ENCODE data around the gene ABCC1.

The ABCC1 gene

DNA sequence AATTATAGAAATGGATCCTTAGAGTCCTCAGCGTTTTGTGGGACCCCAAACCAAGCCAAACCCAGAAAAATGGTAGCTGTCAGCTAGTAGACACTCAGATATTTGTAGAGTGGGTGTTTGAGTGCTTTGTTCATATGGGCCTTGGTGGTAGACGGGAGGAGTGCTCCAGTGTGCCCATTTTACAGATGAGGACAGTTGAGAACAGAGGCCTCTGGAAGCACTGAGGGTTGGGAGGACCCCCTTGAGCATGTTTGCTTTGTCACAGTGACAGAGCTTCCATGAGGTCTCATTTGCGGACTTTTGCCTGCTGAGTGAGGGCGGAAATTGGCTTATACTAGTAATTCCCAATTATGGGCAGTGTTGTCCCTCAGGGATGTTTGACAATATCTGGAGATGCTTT is 162.2 kb downstream of the ABCC1 start:
- no peaks in the 10 kb centered on the region for H3K4me1 ChIP-seq
- no peak overlapping the region for H3K4me3 ChIP-seq (ENCODE audit: low read depth, low read length)
- TF ChIP-seq, protein P1, sequence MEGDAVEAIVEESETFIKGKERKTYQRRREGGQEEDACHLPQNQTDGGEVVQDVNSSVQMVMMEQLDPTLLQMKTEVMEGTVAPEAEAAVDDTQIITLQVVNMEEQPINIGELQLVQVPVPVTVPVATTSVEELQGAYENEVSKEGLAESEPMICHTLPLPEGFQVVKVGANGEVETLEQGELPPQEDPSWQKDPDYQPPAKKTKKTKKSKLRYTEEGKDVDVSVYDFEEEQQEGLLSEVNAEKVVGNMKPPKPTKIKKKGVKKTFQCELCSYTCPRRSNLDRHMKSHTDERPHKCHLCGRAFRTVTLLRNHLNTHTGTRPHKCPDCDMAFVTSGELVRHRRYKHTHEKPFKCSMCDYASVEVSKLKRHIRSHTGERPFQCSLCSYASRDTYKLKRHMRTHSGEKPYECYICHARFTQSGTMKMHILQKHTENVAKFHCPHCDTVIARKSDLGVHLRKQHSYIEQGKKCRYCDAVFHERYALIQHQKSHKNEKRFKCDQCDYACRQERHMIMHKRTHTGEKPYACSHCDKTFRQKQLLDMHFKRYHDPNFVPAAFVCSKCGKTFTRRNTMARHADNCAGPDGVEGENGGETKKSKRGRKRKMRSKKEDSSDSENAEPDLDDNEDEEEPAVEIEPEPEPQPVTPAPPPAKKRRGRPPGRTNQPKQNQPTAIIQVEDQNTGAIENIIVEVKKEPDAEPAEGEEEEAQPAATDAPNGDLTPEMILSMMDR (IDR thresholded peaks at IDR 0.05; ENCODE audit: low read depth, low read length): no peak
- no peaks in the 10 kb centered on the region for H3K27me3 ChIP-seq
- DNase-seq: no peak
- H3K9me3 ChIP-seq: no peaks in the 10 kb centered on the region
- H3K36me3 ChIP-seq: peaks cover 89% of the 10 kb centered on the region

DNA sequence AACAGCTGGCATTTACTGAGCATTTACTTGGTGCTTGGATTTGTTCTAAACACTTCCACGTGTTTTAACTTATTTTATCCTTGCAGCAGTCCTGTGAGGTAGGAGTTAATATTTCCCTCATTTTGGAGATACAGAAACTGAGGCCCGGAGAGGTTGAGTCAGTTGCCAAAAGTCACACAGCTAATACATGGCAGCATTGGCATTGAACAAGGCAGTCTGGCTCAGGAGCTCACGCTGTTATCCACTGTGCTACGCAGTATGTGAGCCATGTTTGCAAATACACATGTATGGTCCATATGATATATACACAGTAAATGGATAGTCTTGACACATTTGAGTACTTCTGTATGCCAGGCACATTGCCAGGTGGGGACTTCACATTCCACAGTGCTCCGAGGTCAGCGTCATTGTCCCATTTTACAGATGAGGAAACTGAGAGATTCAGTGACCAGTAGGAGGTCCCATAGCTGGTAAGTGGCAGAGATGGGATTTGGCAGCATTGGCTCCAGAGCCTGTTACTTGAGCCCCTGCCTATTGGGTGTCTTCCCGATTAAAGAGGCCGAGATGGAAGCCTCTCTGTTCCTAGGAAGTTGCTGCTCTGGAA is 163.1 kb downstream of the ABCC1 start:
- TF ChIP-seq, protein P1 (IDR thresholded peaks at IDR 0.05; ENCODE audit: low read depth, low read length): no peak
- H3K36me3 ChIP-seq: peaks cover 90% of the 10 kb centered on the region
- H3K9me3 ChIP-seq: no peaks in the 10 kb centered on the region
- H3K4me1 ChIP-seq: no peaks in the 10 kb centered on the region
- no peak overlapping the region for H3K4me3 ChIP-seq (ENCODE audit: low read depth, low read length)
- DNase-seq: no peak
- H3K27me3 ChIP-seq: no peaks in the 10 kb centered on the region

DNA sequence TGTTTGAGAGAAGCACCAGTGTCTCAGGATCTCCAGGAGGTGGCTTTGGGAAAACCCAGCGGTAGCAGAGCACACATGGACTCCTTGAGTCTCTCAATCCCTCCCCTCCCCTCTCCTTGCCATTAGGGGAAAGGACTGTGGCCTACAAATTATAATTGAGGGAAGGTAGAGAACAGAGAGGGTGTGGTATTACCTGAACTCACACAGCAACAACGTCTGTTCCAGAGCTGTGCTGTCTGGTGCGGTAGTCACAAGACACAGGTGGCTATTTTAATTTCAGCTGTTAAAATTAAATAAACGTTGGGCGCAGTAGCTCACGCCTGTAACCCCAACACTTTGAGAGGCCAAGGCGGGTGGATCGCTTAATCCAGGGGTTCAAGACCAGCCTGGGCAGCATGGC is 163.7 kb downstream of the ABCC1 start:
- Histone ChIP-seq H3K36me3 (peaks cover 94% of the 10 kb centered on the region), H3K4me1 (no peaks in the 10 kb centered on the region), H3K27me3 (no peaks in the 10 kb centered on the region), H3K9me3 (no peaks in the 10 kb centered on the region), H3K4me3 (ENCODE audit: low read depth, low read length) (no peak overlapping the region)
- TF ChIP-seq, protein P1 (IDR thresholded peaks at IDR 0.05; ENCODE audit: low read depth, low read length): no peak
- DNase-seq: no peak

DNA sequence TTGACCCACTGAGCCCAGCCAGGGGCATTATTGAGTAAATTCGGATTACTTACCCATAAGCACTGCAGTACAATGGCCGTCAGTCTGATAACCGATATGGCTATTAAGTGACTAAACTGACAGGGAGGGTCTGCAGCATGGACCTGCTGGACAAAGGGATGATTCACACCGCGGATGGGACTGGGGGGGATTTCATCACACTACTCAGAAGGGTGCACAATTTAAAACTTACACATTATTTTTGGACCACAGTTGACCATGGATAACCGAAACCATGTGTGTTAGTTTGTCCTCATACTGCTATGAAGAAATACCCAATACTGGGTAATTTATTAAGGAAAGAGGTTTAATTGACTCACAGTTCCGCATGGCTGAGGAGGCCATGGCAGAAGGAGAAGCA is 167.4 kb downstream of the ABCC1 start:
- DNase-seq: no peak
- peaks cover 91% of the 10 kb centered on the region for H3K36me3 ChIP-seq

DNA sequence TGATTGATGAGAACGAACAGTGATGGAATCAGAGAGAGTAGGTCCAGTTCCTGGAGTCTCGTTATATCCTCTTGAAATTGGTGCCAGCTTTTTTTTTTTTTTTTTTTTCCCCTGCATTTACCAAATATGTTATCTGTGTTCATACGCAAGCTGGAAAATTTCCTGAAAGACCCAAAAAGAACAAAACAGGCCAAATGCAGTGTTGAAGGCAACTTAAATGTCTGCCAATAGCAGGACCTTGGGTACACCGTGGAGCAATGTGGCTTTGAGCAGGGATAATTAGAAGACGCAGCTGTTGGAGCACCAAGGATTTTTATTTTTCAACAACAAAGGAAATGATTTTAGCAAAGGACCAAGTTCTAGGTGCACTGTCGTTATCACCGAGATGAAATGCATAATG is 168.9 kb downstream of the ABCC1 start:
- Histone ChIP-seq H3K4me1 (peaks cover 7% of the 10 kb centered on the region), H3K36me3 (peaks cover 89% of the 10 kb centered on the region), H3K4me3 (ENCODE audit: low read depth, low read length) (no peak overlapping the region), H3K9me3 (no peaks in the 10 kb centered on the region), H3K27me3 (no peaks in the 10 kb centered on the region)
- no peak for DNase-seq
- TF ChIP-seq, protein P1 (IDR thresholded peaks at IDR 0.05; ENCODE audit: low read depth, low read length): no peak

More for the DNA sequence above, 167.4 kb downstream of the ABCC1 start:
- Histone ChIP-seq H3K9me3 (no peaks in the 10 kb centered on the region), H3K4me3 (ENCODE audit: low read depth, low read length) (no peak overlapping the region), H3K27me3 (no peaks in the 10 kb centered on the region), H3K4me1 (peaks cover 7% of the 10 kb centered on the region)
- TF ChIP-seq, protein P1 (IDR thresholded peaks at IDR 0.05; ENCODE audit: low read depth, low read length): no peak

DNA sequence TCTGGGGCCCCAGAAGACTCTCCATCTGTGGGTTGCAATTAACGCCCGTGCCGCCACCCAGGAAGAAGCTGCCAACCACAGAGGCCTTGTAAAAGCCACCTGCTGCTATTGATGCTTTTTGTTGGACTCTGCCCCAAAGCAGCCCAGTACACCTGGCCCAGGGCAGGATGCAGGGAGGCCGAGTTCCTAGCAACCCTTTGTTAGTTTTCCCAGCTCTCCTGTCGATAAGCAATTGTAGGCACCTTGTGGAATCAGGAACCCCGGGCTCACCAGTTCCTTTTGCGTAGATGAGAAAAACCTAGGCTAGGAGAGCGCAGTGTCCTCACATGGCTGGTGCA is 170.6 kb downstream of the ABCC1 start:
- TF ChIP-seq, protein P1 (IDR thresholded peaks at IDR 0.05; ENCODE audit: low read depth, low read length): no peak
- Histone ChIP-seq H3K4me1 (peaks cover 7% of the 10 kb centered on the region), H3K9me3 (no peaks in the 10 kb centered on the region), H3K27me3 (no peaks in the 10 kb centered on the region), H3K4me3 (ENCODE audit: low read depth, low read length) (no peak overlapping the region), H3K36me3 (peaks cover 89% of the 10 kb centered on the region)
- DNase-seq: no peak
